ENCODE results near the gene STYX. TPM values are rescaled to one million over a fixed set of nuclear protein-coding genes. Genes with fewer than 3 reads are reported as not detected.
"Not testable (repeated sequence)": the region's sequence is repeated elsewhere in the genome, so short reads cannot be mapped to it uniquely, and the experiment has no call there.

Gene STYX
- total RNA-seq, 1 experiment from 2014 or later, result 12.8 TPM

GRCh38 chr14:52706286-52706685 lies 23.7 kb upstream of the STYX start:
- peak overlapping the region; percentile 77 for H3K27ac ChIP-seq
- no peaks in the 10 kb centered on the region for H3K27me3 ChIP-seq
- peak overlapping the region; percentile 83 for H3K4me3 ChIP-seq
- peak; percentile 24 to 36 for DNase-seq
- no peaks in the 10 kb centered on the region for H3K4me1 ChIP-seq
- H3K9me3 ChIP-seq (replicated peaks), result no peaks in the 10 kb centered on the region
- peaks cover 25% of the 10 kb centered on the region for H3K36me3 ChIP-seq

- DNase-seq, result peak; percentile 93 to 95
- H3K4me3 ChIP-seq, result peak within 1 kb of the TSS; percentile 83
- H3K36me3 ChIP-seq, result peaks cover 32% of the 10 kb centered on the region
- H3K27me3 ChIP-seq, result no peaks in the 10 kb centered on the region
- H3K27ac ChIP-seq, result peak within 1 kb of the TSS; percentile 77
- no peaks in the 10 kb centered on the region for H3K9me3 ChIP-seq (replicated peaks)
- no peaks in the 10 kb centered on the region for H3K4me1 ChIP-seq
These were observed 23.0 kb upstream of the STYX start, which contains the start of gene PSMC6 for GRCh38 chr14:52706724-52707706. Gene PSMC6 (plus strand): TSS chr14:52707200. CDS start chr14:52707220, 20 bp downstream.

GRCh38 chr14:52711666-52712065 lies 18.3 kb upstream of the STYX start:
- H3K27ac ChIP-seq, result no peak overlapping the region
- no peak for DNase-seq
- peaks cover 74% of the 10 kb centered on the region for H3K36me3 ChIP-seq
- no peak overlapping the region for H3K4me3 ChIP-seq
- no peaks in the 10 kb centered on the region for H3K27me3 ChIP-seq
- H3K4me1 ChIP-seq, result no peaks in the 10 kb centered on the region
- H3K9me3 ChIP-seq (replicated peaks), result no peaks in the 10 kb centered on the region

- Histone ChIP-seq H3K4me1 (no peaks in the 10 kb centered on the region), H3K27me3 (no peaks in the 10 kb centered on the region), H3K27ac (no peak overlapping the region), H3K9me3 (replicated peaks) (no peaks in the 10 kb centered on the region), H3K4me3 (no peak overlapping the region), H3K36me3 (peaks cover 85% of the 10 kb centered on the region)
- no peak for DNase-seq
These were observed 13.8 kb upstream of the STYX start for GRCh38 chr14:52716155-52716554.

- H3K9me3 ChIP-seq (replicated peaks), result no peaks in the 10 kb centered on the region
- no peaks in the 10 kb centered on the region for H3K4me1 ChIP-seq
- no peak overlapping the region for H3K27ac ChIP-seq
- H3K4me3 ChIP-seq, result no peak overlapping the region
- DNase-seq, result no peak
- H3K27me3 ChIP-seq, result no peaks in the 10 kb centered on the region
- peaks cover 75% of the 10 kb centered on the region for H3K36me3 ChIP-seq
These were observed 6.2 kb upstream of the STYX start for GRCh38 chr14:52723514-52724359.

- Histone ChIP-seq H3K27me3 (no peaks in the 10 kb centered on the region), H3K4me3 (no peak overlapping the region), H3K36me3 (peaks cover 71% of the 10 kb centered on the region), H3K4me1 (no peaks in the 10 kb centered on the region), H3K9me3 (replicated peaks) (no peaks in the 10 kb centered on the region), H3K27ac (no peak overlapping the region)
- DNase-seq, result no peak
These were observed 5.7 kb upstream of the STYX start for GRCh38 chr14:52724360-52724644.

GRCh38 chr14:52727509-52727908 lies 2.5 kb upstream of the STYX start:
- H3K4me1 ChIP-seq; H3K4me3 ChIP-seq; H3K9me3 ChIP-seq (replicated peaks); H3K27ac ChIP-seq; DNase-seq; H3K27me3 ChIP-seq: not testable (repeated sequence)
- peaks cover 44% of the 10 kb centered on the region for H3K36me3 ChIP-seq

GRCh38 chr14:52729035-52729434 lies 931 bp upstream of the STYX start:
- not testable (repeated sequence) for H3K27ac ChIP-seq; DNase-seq; H3K4me1 ChIP-seq; H3K9me3 ChIP-seq (replicated peaks); H3K27me3 ChIP-seq; H3K4me3 ChIP-seq
- H3K36me3 ChIP-seq, result peaks cover 32% of the 10 kb centered on the region

GRCh38 chr14:52729585-52729924 lies 411 bp upstream of the STYX start:
- H3K4me3 ChIP-seq, result no peak overlapping the region
- no peaks in the 10 kb centered on the region for H3K4me1 ChIP-seq
- no peaks in the 10 kb centered on the region for H3K9me3 ChIP-seq (replicated peaks)
- no peaks in the 10 kb centered on the region for H3K27me3 ChIP-seq
- H3K36me3 ChIP-seq, result peaks cover 26% of the 10 kb centered on the region
- H3K27ac ChIP-seq, result no peak overlapping the region
- DNase-seq, result no peak

- Histone ChIP-seq H3K36me3 (peaks cover 18% of the 10 kb centered on the region), H3K27me3 (no peaks in the 10 kb centered on the region), H3K4me1 (no peaks in the 10 kb centered on the region), H3K9me3 (replicated peaks) (no peaks in the 10 kb centered on the region), H3K4me3 (peak overlapping the region; percentile 76), H3K27ac (peak overlapping the region; percentile 55)
- no peak for DNase-seq
These were observed 744 bp downstream of the STYX start for GRCh38 chr14:52730709-52731111.

GRCh38 chr14:52733824-52734223 lies 3.9 kb downstream of the STYX start:
- no peaks in the 10 kb centered on the region for H3K9me3 ChIP-seq (replicated peaks)
- no peak overlapping the region for H3K4me3 ChIP-seq
- H3K4me1 ChIP-seq, result no peaks in the 10 kb centered on the region
- no peaks in the 10 kb centered on the region for H3K27me3 ChIP-seq
- peaks cover 9% of the 10 kb centered on the region for H3K36me3 ChIP-seq
- H3K27ac ChIP-seq, result no peak overlapping the region
- no peak for DNase-seq

GRCh38 chr14:52735921-52736489 lies 6.0 kb downstream of the STYX start:
- H3K4me3 ChIP-seq, result no peak overlapping the region
- no peaks in the 10 kb centered on the region for H3K9me3 ChIP-seq (replicated peaks)
- H3K4me1 ChIP-seq, result no peaks in the 10 kb centered on the region
- H3K27me3 ChIP-seq, result no peaks in the 10 kb centered on the region
- H3K27ac ChIP-seq, result no peak overlapping the region
- DNase-seq, result no peak
- H3K36me3 ChIP-seq, result peaks cover 12% of the 10 kb centered on the region

GRCh38 chr14:52738409-52738808 lies 8.4 kb downstream of the STYX start:
- Histone ChIP-seq H3K9me3 (replicated peaks) (no peaks in the 10 kb centered on the region), H3K36me3 (peaks cover 8% of the 10 kb centered on the region), H3K4me3 (no peak overlapping the region), H3K4me1 (no peaks in the 10 kb centered on the region), H3K27ac (no peak overlapping the region), H3K27me3 (no peaks in the 10 kb centered on the region)
- DNase-seq, result no peak

GRCh38 chr14:52740751-52741150 lies 10.8 kb downstream of the STYX start:
- DNase-seq, result no peak
- H3K36me3 ChIP-seq, result peaks cover 17% of the 10 kb centered on the region
- H3K9me3 ChIP-seq (replicated peaks), result no peaks in the 10 kb centered on the region

GRCh38 chr14:52741865-52742264 lies 11.9 kb downstream of the STYX start:
- H3K36me3 ChIP-seq, result peaks cover 20% of the 10 kb centered on the region
- no peak overlapping the region for H3K4me3 ChIP-seq
- no peak for DNase-seq
- H3K27ac ChIP-seq, result no peak overlapping the region
- no peaks in the 10 kb centered on the region for H3K9me3 ChIP-seq (replicated peaks)
- H3K27me3 ChIP-seq, result no peaks in the 10 kb centered on the region
- H3K4me1 ChIP-seq, result no peaks in the 10 kb centered on the region

More at GRCh38 chr14:52740751-52741150, 10.8 kb downstream of the STYX start:
- no peaks in the 10 kb centered on the region for H3K4me1 ChIP-seq
- H3K27me3 ChIP-seq, result no peaks in the 10 kb centered on the region
- no peak overlapping the region for H3K27ac ChIP-seq
- H3K4me3 ChIP-seq, result no peak overlapping the region
